Measurements from ENCODE around the gene GDE1.

- no peak for TF ChIP-seq CTCF (IDR thresholded peaks at IDR 0.05)
- TF ChIP-seq POLR2A (IDR thresholded peaks at IDR 0.05), result no peak
- TF ChIP-seq POLR2AphosphoS5 (IDR thresholded peaks at IDR 0.05; ENCODE audit: insufficient read depth in 1 of 2, low read depth in 1 of 2), result no peak
Observed at GRCh38 chr16:19567560-19567959, 45.7 kb upstream of the GDE1 start.

Data from vagina (tissue), 2 donors.